Smooth muscle cell of bladder (primary cell): ENCODE results near the gene TRIM64C. TPM values are rescaled to one million over a fixed set of nuclear protein-coding genes. Genes with fewer than 3 reads are reported as not detected.

Experiments
- total RNA-seq: library from RNA; depleted of rRNA; stranded (reverse); fragments of >200 nt; gene quantifications from 2 replicates; pipeline ENCODE4 v1.2.3, GENCODE V29; 2014

Gene TRIM64C
- not detected in 2 replicates for total RNA-seq

DNA sequence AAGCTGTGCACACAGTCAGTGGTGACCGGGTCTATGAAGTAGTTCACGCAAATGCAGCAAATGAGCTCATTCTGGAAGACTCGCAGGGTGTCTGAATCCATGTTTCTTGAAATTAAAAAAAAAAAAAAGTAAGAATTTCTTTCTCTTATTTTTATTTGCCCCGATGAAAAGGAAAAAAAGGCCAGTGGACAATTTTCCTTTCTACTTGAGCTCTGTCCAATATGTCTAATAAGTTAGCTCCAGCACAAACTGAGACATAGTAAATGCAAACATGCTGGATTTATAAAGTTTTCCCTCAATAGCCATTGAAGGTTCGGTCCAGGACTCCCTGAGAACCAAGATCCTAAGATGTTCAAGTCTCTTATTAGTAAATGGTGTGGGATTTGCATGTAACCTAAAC, at the start of gene TRIM64C:
Gene TRIM64C (minus strand): TSS at position 101 of the 400 bp plus-strand sequence. CDS start 0 bp downstream, at position 101.

DNA sequence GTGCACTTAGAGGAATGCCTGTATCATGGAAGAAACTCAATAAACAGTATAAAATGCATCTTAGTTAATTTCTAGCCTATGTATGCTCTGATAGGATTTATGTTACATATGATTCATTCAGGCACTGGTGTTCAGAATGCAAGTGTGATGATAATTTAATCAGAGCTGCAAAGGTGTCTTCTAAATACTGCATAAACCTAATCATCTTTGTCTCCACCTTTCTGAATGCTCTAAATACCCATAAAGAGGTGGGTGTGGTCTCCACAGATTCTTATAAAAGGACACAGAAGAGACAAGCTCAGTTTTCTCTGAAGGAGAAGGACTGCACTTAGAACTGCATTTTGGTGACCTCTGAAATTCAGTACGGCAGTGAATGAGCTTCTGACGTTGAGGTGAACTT, 30.4 kb downstream of the TRIM64C start, which contains the start of gene TRIM49B:
Gene TRIM49B (plus strand): TSS at position 301 of the 400 bp plus-strand sequence. CDS start 2,777 bp downstream, outside the sequence.

Other genes with a start within 250 kb of the TRIM64C start
- gene TRIM51G, start 75.2 kb downstream of the TRIM64C start, total RNA-seq, result not detected in 2 replicates
- not detected in 2 replicates for gene TRIM49B, start 30.3 kb downstream of the TRIM64C start, total RNA-seq
- gene FOLH1, start 149.5 kb upstream of the TRIM64C start, total RNA-seq, result 0.14 and 0.46 TPM in 2 replicates